GM12878 (cell line): ENCODE results near the gene MTFP1. TPM values are rescaled to one million over a fixed set of nuclear protein-coding genes. Genes with fewer than 3 reads are reported as not detected.

ENCODE experiments used
- ATAC-seq: fragments of 200-7000 bp; cut with Tn5 transposase; 3 replicates; pipeline ENCODE4 v1.9.1; 2020; ENCODE audit warnings: mild to moderate bottlenecking, moderate library complexity
- BruUV-seq: library from RNA; stranded (reverse); fragments of 400-500 nt; replicated peaks from 2 replicates; lab custom pipeline; 2021; lab: Mats Ljungman, UMichigan
- CTCF ChIA-PET: fragments of 300-600 bp; sonication (Branson Sonifier 250); formaldehyde crosslinking; extraction: SDS; loops from one replicate; lab custom pipeline; 2021; ENCODE audit warnings: inconsistent platforms; lab: Yijun Ruan, JAX
- POLR2A ChIA-PET: fragments of 350-600 bp; formaldehyde crosslinking; extraction: SDS; loops from one replicate; lab custom pipeline; 2021; ENCODE audit warnings: inconsistent platforms; lab: Charles Lee
- RAD21 ChIA-PET: fragments of 300-600 bp; sonication (Branson Sonifier 250); formaldehyde crosslinking; loops from one replicate; lab custom pipeline; 2023; ENCODE audit warnings: antibody characterized with exemption; ENCODE audit not compliant: unreplicated experiment; lab: Charles Lee
- SMC1A ChIA-PET: fragments of 300-600 bp; sonication (Branson Sonifier 250); formaldehyde crosslinking; loops from one replicate; lab custom pipeline; 2023; ENCODE audit not compliant: unreplicated experiment, uncharacterized antibody; lab: Charles Lee
- DNase-seq: peaks from one replicate; pipeline ENCODE4 v3.0.0-alpha.2; 2011; ENCODE audit warnings: low read depth, low spot score
- FAIRE-seq: peaks from 3 replicates; lab custom pipeline; 2011; peaks lifted over from hg19 to GRCh38; lab: Jason Lieb, UNC
- H2AFZ ChIP-seq: 2 replicates; pipeline ENCODE4 v1.6.0; 2011; ENCODE audit warnings: low read depth, low read length, control low read depth; ENCODE audit not compliant: control insufficient read depth
- H3K27ac ChIP-seq: 2 replicates; pipeline ENCODE4 v1.5.1; 2011; ENCODE audit warnings: control low read depth; ENCODE audit not compliant: control insufficient read depth, insufficient read depth
- H3K27me3 ChIP-seq, 2 experiments: replicated peaks in 1 of 2; 2 replicates each; pipeline versions ENCODE4 v1.6.0 to v1.6.1; 2011; ENCODE audit warnings: low read length in 1 of 2; ENCODE audit not compliant: control insufficient read depth in 2 of 2, insufficient read depth in 2 of 2
- H3K36me3 ChIP-seq, 2 experiments: 2 replicates each; pipeline ENCODE4 v1.5.1; 2011; ENCODE audit warnings: low read length in 1 of 2; ENCODE audit not compliant: control insufficient read depth in 2 of 2, insufficient read depth in 2 of 2
- H3K4me1 ChIP-seq: 2 replicates; pipeline ENCODE4 v1.6.1; 2011; ENCODE audit warnings: mild to moderate bottlenecking, low read length, moderate library complexity, mixed read lengths; ENCODE audit not compliant: control insufficient read depth, insufficient read depth
- H3K4me2 ChIP-seq: 2 replicates; pipeline ENCODE4 v1.6.0; 2011; ENCODE audit warnings: control low read depth; ENCODE audit not compliant: control insufficient read depth, insufficient read depth
- H3K4me3 ChIP-seq: fragments of 200-600 bp; sonication (generic); 2 replicates; pipeline ENCODE4 v1.5.1; 2016
- H3K79me2 ChIP-seq: 2 replicates; pipeline ENCODE4 v1.6.0; 2011; ENCODE audit warnings: low read length; ENCODE audit not compliant: control insufficient read depth, insufficient read depth
- H3K9ac ChIP-seq: 2 replicates; pipeline ENCODE4 v1.8.0; 2011; ENCODE audit warnings: low read length, control low read depth, mixed read lengths; ENCODE audit not compliant: control insufficient read depth, insufficient read depth
- H3K9me3 ChIP-seq: replicated peaks from 3 replicates; pipeline ENCODE4 v1.5.1; 2011; ENCODE audit warnings: mild to moderate bottlenecking, low read length; ENCODE audit not compliant: control insufficient read depth, insufficient read depth
- H4K20me1 ChIP-seq: 2 replicates; pipeline ENCODE4 v1.6.0; 2011; ENCODE audit not compliant: control insufficient read depth, insufficient read depth
- BHLHE40 ChIP-seq, 2 experiments: fragments of 450-650 bp in 1 of 2; IDR thresholded peaks; 2 replicates each; pipeline ENCODE4 v1.6.1; 2011 to 2017; ENCODE audit warnings: low read depth in 2 of 2, borderline replicate concordance in 1 of 2, improper control_type of control experiment in 1 of 2, low read length in 1 of 2, mild to moderate bottlenecking in 1 of 2
- CBFB ChIP-seq: IDR thresholded peaks from 2 replicates; pipeline ENCODE4 v1.6.1; 2016; ENCODE audit warnings: antibody characterized with exemption, low read depth
- CEBPB ChIP-seq, 2 experiments: fragments of 150-350 bp in 1 of 2; IDR thresholded peaks; 2 replicates each; pipeline ENCODE4 v1.6.1; 2012 to 2014; ENCODE audit warnings: low read depth in 2 of 2, low read length in 2 of 2, borderline replicate concordance in 1 of 2, inconsistent platforms in 1 of 2
- CHD4 ChIP-seq: fragments of 200-600 bp; sonication (generic); IDR thresholded peaks from 2 replicates; pipeline ENCODE4 v1.6.1; 2016; ENCODE audit warnings: mild to moderate bottlenecking
- EGR1 ChIP-seq, 2 experiments: IDR thresholded peaks; 1 replicate in 1 of 2; 2 replicates in 1 of 2; pipeline ENCODE4 v1.6.1; 2011 to 2012; ENCODE audit warnings: low read depth in 2 of 2, low read length in 2 of 2, borderline replicate concordance in 1 of 2, mild to moderate bottlenecking in 1 of 2, moderate library complexity in 1 of 2
- JUND ChIP-seq: IDR thresholded peaks from 2 replicates; pipeline ENCODE4 v1.6.1; 2012; ENCODE audit warnings: low read depth, mild to moderate bottlenecking, low read length, improper control_type of control experiment, moderate library complexity
- KDM1A ChIP-seq: fragments of 200-600 bp; sonication (generic); IDR thresholded peaks from 2 replicates; pipeline ENCODE4 v1.6.1; 2016; ENCODE audit warnings: borderline replicate concordance
- PAX8 ChIP-seq: fragments of 450-650 bp; IDR thresholded peaks from 2 replicates; pipeline ENCODE4 v1.6.1; 2017; ENCODE audit warnings: mild to moderate bottlenecking, moderate library complexity
- RUNX3 ChIP-seq: IDR thresholded peaks from 2 replicates; pipeline ENCODE4 v1.6.1; 2012; ENCODE audit warnings: low read length, inconsistent platforms
- SUPT20H ChIP-seq: IDR thresholded peaks from 2 replicates; pipeline ENCODE4 v1.6.1; 2011; ENCODE audit warnings: low read depth, mild to moderate bottlenecking, low read length, moderate library complexity, borderline replicate concordance; ENCODE audit not compliant: control insufficient read depth
- SUZ12 ChIP-seq: fragments of 200-600 bp; sonication (generic); IDR thresholded peaks from one replicate; pipeline ENCODE4 v1.6.1; 2018; ENCODE audit warnings: antibody characterized with exemption, mild to moderate bottlenecking; ENCODE audit not compliant: unreplicated experiment
- TAF1 ChIP-seq: IDR thresholded peaks from 2 replicates; pipeline ENCODE4 v1.6.1; 2011; ENCODE audit warnings: mild to moderate bottlenecking, low read depth, low read length, borderline replicate concordance
- WGBS: methylation state at CpG from one replicate; pipeline ENCODE4 v1.1.6; 2016; ENCODE audit warnings: low lambda C conversion rate; ENCODE audit not compliant: insufficient replicate concordance, insufficient coverage; ENCODE audit errors: missing lambda C conversion rate; 5-methylcytosine and 5-hydroxymethylcytosine counted together
- in situ Hi-C: fragments of 300-500 bp; cut with MboI; formaldehyde crosslinking; loops from 9 replicates; pipeline ENCODE4 v1.14.3; 2018; ENCODE audit warnings: mixed read lengths
- intact Hi-C: fragments of 100-400 bp; cut with micrococcal nuclease; formaldehyde crosslinking; loops from one replicate; pipeline ENCODE4 v1.14.2; 2022; ENCODE audit not compliant: unreplicated experiment
- polyA plus RNA-seq, 11 experiments: library from polyadenylated mRNA; depleted of rRNA in 4 of 11; unstranded in 6 of 11; stranded (reverse) in 5 of 11; fragments of >200 nt; fragmentation: Nextera tagmentation in 4 of 11; fragmentation: Illumina TruSeq in 1 of 11; extraction: Ambion mirVana in 4 of 11; extraction: Trizol in 1 of 11; gene quantifications; 1 replicate in 1 of 11; 2 replicates in 10 of 11; pipeline versions ENCODE4 v1.2.1 to v1.2.3, GENCODE V29; 2011 to 2016; ENCODE audit warnings: inconsistent platforms in 2 of 11, missing spikeins in 2 of 11, low read depth in 1 of 11
- total RNA-seq, 4 experiments: library from RNA; depleted of rRNA in 3 of 4; stranded (reverse); fragments of >200 nt in 3 of 4; fragmentation: Illumina TruSeq in 1 of 4; extraction: Trizol in 1 of 4; gene quantifications; 2 replicates each; pipeline versions ENCODE4 v1.2.1 to v1.2.3, GENCODE V29; 2013 to 2021
- TF ChIP-seq, protein P1 (sequence below): IDR thresholded peaks from 2 replicates; pipeline ENCODE4 v1.6.1; 2011; ENCODE audit warnings: borderline replicate concordance, low read depth, mild to moderate bottlenecking, moderate library complexity, mixed read lengths, low read length; ENCODE audit not compliant: insufficient read depth; ENCODE audit errors: extremely low read length
- TF ChIP-seq, protein P2 (sequence below): fragments of 450-650 bp; IDR thresholded peaks from 2 replicates; pipeline ENCODE4 v1.6.1; 2017; ENCODE audit warnings: antibody characterized with exemption, mild to moderate bottlenecking, moderate library complexity

The MTFP1 gene
- total and polyA plus RNA-seq, 10 of the 15 experiments (the other 5 are each of a cell fraction or from before 2014, with no cell fraction given) = 20.5 to 133 (median 59.8) TPM

DNA sequence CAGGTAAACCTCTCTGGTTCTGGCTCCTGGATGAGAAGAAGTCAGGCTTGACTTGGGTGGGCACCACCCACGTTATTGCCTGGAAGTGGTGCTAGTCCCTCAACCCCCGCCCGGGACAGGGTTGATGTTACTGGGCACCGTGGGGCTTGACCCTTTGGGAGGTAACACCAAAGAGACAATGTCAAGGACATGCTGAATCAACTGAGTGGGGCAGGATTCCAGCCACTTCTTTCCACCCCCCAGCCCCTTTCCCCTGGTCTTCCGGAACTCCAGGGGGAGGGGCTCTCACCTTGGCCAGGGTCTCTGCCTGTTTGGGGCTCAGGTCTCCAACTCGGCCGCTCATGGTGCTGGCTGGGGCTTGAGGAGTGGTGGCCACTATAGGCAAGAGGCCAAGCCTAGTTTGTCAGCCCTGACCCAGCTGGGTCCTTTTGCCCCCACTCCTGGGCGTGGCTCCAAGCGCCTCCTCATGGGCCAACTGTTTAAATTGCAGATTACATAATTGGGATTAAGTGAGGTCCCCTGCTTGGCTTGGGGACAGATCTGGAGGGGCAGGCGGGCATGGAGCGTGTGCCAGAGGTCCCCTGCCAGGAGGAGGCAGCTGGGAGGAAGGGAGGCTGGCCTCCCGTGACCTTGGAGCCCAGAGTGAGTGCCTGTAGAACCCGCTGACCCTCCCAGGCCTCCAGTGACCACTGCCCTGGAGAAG is 46.2 kb downstream of the MTFP1 start, which contains the start of gene SEC14L3:
Gene SEC14L3, minus strand, starts transcription at position 402 of the 703 bp plus-strand sequence. Its CDS starts 59 bp downstream, at position 343.
- intact Hi-C loops (no loop called here), in situ Hi-C loops (no loop called here)

DNA sequence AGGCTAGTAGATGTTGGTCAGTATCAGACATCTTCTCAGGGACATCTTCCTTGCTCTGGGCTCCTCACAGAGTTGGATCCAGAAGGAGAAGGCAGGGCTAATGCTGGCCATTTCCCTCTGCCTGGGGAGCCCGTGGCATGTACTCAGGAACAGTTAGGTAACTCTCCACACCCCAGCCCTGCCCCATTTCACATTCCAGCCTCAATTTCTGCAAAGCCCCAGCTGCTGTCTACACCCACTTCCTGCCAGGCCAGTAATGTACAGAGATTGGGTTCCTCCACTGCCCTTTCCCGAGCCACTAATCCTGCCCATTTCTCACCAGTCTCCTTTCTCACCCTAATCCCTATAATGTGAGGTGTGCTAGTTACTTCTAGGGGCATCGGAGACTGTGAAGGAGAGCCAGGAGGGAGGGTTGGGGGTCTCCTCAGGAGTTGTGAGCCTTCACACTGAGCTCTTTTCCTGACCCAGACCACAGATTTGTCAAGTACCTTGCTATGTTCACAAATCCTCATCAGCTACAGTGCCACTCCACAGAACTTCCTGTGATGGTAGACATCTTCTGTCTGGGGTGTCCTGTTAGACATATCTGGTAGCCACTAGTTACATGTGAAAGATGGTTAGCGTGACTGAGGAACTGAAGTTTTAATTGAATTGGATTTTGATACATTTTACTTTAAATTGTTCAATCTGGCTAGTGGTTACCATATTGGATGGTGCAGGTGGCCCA is 47.6 kb downstream of the MTFP1 start:
- no peak overlapping the region for H3K4me2 ChIP-seq
- H3K4me3 ChIP-seq = no peak overlapping the region
- FAIRE-seq (no peak), ATAC-seq (no peak), DNase-seq (no peak)
- H3K4me1 ChIP-seq = no peaks in the 10 kb centered on the region
- WGBS = 16% methylated on average over 4 of the region's 4 CpGs
- BruUV-seq = no TSS peak
- TF ChIP-seq, protein P1, sequence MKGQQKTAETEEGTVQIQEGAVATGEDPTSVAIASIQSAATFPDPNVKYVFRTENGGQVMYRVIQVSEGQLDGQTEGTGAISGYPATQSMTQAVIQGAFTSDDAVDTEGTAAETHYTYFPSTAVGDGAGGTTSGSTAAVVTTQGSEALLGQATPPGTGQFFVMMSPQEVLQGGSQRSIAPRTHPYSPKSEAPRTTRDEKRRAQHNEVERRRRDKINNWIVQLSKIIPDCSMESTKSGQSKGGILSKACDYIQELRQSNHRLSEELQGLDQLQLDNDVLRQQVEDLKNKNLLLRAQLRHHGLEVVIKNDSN = no peak
- TF ChIP-seq EGR1 (IDR thresholded peaks at IDR 0.05; ENCODE audit: borderline replicate concordance in 1 of 2, low read depth in 2 of 2, low read length in 2 of 2) (no peak), CEBPB (IDR thresholded peaks at IDR 0.05; ENCODE audit: borderline replicate concordance in 1 of 2, low read depth in 2 of 2, low read length in 2 of 2) (no peak), KDM1A (no peak), CHD4 (no peak), TAF1 (no peak), RUNX3 (no peak), JUND (no peak)
- TF ChIP-seq, protein P2, sequence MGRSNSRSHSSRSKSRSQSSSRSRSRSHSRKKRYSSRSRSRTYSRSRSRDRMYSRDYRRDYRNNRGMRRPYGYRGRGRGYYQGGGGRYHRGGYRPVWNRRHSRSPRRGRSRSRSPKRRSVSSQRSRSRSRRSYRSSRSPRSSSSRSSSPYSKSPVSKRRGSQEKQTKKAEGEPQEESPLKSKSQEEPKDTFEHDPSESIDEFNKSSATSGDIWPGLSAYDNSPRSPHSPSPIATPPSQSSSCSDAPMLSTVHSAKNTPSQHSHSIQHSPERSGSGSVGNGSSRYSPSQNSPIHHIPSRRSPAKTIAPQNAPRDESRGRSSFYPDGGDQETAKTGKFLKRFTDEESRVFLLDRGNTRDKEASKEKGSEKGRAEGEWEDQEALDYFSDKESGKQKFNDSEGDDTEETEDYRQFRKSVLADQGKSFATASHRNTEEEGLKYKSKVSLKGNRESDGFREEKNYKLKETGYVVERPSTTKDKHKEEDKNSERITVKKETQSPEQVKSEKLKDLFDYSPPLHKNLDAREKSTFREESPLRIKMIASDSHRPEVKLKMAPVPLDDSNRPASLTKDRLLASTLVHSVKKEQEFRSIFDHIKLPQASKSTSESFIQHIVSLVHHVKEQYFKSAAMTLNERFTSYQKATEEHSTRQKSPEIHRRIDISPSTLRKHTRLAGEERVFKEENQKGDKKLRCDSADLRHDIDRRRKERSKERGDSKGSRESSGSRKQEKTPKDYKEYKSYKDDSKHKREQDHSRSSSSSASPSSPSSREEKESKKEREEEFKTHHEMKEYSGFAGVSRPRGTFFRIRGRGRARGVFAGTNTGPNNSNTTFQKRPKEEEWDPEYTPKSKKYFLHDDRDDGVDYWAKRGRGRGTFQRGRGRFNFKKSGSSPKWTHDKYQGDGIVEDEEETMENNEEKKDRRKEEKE = no peak
- H3K79me2 ChIP-seq = no peaks in the 10 kb centered on the region
- H3K27me3 ChIP-seq = peaks cover 0 to 2% of the 10 kb centered on the region in 2 experiments; a peak in 3 of 4 replicates
- POLR2A ChIA-PET = interaction anchor here (0.5 kb wide), 1 partner anchor 26 kb away, joined by 3 read pairs; no protein-coding TSS in a partner anchor
- in situ Hi-C loops = no loop called here
- intact Hi-C loops = no loop called here
- RAD21 ChIA-PET = no interaction called here
- H2AFZ ChIP-seq = no peak overlapping the region
- no peaks in the 10 kb centered on the region for H4K20me1 ChIP-seq
- SMC1A ChIA-PET = no interaction called here
- H3K9ac ChIP-seq = no peak overlapping the region
- H3K27ac ChIP-seq = no peak overlapping the region
- CTCF ChIA-PET = no interaction called here
- H3K9me3 ChIP-seq = no peaks in the 10 kb centered on the region
- H3K36me3 ChIP-seq = no peaks in the 10 kb centered on the region

More for the DNA sequence above, 46.2 kb downstream of the MTFP1 start, which contains the start of gene SEC14L3:
- Histone ChIP-seq H3K27me3 (peaks cover 0 to 2% of the 10 kb centered on the region in 2 experiments; a peak in 3 of 4 replicates), H2AFZ (no peak within 1 kb of the TSS), H3K9me3 (no peaks in the 10 kb centered on the region), H3K9ac (no peak within 1 kb of the TSS), H3K4me1 (no peaks in the 10 kb centered on the region), H4K20me1 (no peaks in the 10 kb centered on the region), H3K27ac (no peak within 1 kb of the TSS), H3K4me3 (no peak within 1 kb of the TSS), H3K79me2 (no peaks in the 10 kb centered on the region), H3K36me3 (no peaks in the 10 kb centered on the region), H3K4me2 (no peak within 1 kb of the TSS)
- FAIRE-seq (no peak), ATAC-seq (no peak), DNase-seq (no peak)
- no TSS peak for BruUV-seq
- WGBS = 26% methylated on average over 13 of the region's 13 CpGs
- ChIA-PET RAD21 (no interaction called here), CTCF (no interaction called here), SMC1A (no interaction called here), POLR2A (no interaction called here)
- no peak for TF ChIP-seq SUPT20H
- TF ChIP-seq PAX8 = no peak
- no peak for TF ChIP-seq SUZ12
- TF ChIP-seq CBFB = no peak
- TF ChIP-seq BHLHE40 (IDR thresholded peaks at IDR 0.05; ENCODE audit: borderline replicate concordance in 1 of 2, low read depth in 2 of 2, low read length in 1 of 2) = no peak
- no peak for TF ChIP-seq CEBPB (IDR thresholded peaks at IDR 0.05; ENCODE audit: borderline replicate concordance in 1 of 2, low read depth in 2 of 2, low read length in 2 of 2)
